ENCODE measurements around the gene LCE3E.

LCE3E gene

DNA sequence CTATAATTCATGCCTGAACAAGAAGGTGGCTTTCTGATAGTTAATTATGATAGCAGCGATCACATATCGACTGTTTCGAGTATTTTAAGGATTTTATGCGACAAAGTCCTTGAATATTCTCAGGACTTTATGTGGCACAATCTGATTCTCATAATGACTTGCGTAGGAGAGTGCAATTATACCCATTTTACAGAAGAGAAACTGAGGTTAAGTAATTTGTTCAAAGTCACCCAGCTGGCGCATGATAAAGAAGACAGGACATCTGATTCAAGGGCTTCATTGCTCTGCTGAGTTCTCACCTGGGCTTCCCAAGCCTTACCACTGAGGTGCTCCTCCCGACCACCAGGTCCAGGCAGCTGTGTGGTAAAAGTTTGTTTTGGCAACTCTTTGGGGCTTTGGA lies 50.5 kb downstream of the LCE3E start:
- DNase-seq (ENCODE audit: low read depth in 2 of 2), result no peak
